H1 (cell line): ENCODE measurements around the gene CIB4. TPM values are rescaled to one million over a fixed set of nuclear protein-coding genes. Genes with fewer than 3 reads are reported as not detected.

Experiments used
- CTCF ChIA-PET: fragments of 300-600 bp; sonication (Branson Sonifier 250); formaldehyde crosslinking; loops from one replicate; lab custom pipeline; 2021; ENCODE audit not compliant: partially characterized antibody; lab: Charles Lee
- POLR2A ChIA-PET: fragments of 300-600 bp; sonication (Branson Sonifier 250); formaldehyde crosslinking; loops from one replicate; lab custom pipeline; 2021; ENCODE audit warnings: inconsistent platforms; ENCODE audit not compliant: partially characterized antibody; lab: Charles Lee
- DNase-seq, 2 experiments: peaks; one replicate each; pipeline versions ENCODE4 v3.0.0 to v3.0.0-alpha.2; 2010 to 2022; ENCODE audit warnings: low spot score in 2 of 2, low read depth in 1 of 2, mixed read lengths in 1 of 2
- FAIRE-seq: peaks from 2 replicates; lab custom pipeline; 2011; peaks lifted over from hg19 to GRCh38; lab: Jason Lieb, UNC
- H2AFZ ChIP-seq: 2 replicates; pipeline ENCODE4 v1.8.1; 2012; ENCODE audit warnings: low read length, inconsistent platforms
- H2AK5ac ChIP-seq: 2 replicates; pipeline ENCODE4 v1.6.1; 2013; ENCODE audit warnings: low read depth, low read length
- H2BK120ac ChIP-seq: replicated peaks from 2 replicates; pipeline ENCODE3; 2013; ENCODE audit warnings: low read depth, low read length, inconsistent platforms
- H2BK12ac ChIP-seq: 2 replicates; pipeline ENCODE4 v1.6.1; 2013; ENCODE audit warnings: low read depth, low read length
- H2BK15ac ChIP-seq: 2 replicates; pipeline ENCODE4 v1.6.1; 2013; ENCODE audit warnings: low read length
- H2BK20ac ChIP-seq: 2 replicates; pipeline ENCODE4 v1.6.1; 2013; ENCODE audit warnings: low read length
- H2BK5ac ChIP-seq: 2 replicates; pipeline ENCODE4 v1.6.1; 2013; ENCODE audit warnings: low read depth, low read length
- H3K14ac ChIP-seq: 2 replicates; pipeline ENCODE4 v1.6.1; 2013; ENCODE audit warnings: inconsistent platforms; ENCODE audit not compliant: insufficient read length
- H3K18ac ChIP-seq: 2 replicates; pipeline ENCODE4 v1.6.1; 2013; ENCODE audit warnings: low read length; ENCODE audit errors: extremely low read depth
- H3K23ac ChIP-seq: 2 replicates; pipeline ENCODE4 v1.6.1; 2013; ENCODE audit warnings: inconsistent platforms; ENCODE audit not compliant: insufficient read length
- H3K23me2 ChIP-seq: 2 replicates; pipeline ENCODE4 v1.6.1; 2013; ENCODE audit warnings: low read depth, low read length
- H3K27ac ChIP-seq: 2 replicates; pipeline ENCODE4 v1.6.1; 2011; ENCODE audit warnings: low read depth, low read length, inconsistent platforms
- H3K27me3 ChIP-seq, 4 experiments: replicated peaks in 1 of 4; 1 replicate in 1 of 4; 2 replicates in 3 of 4; pipeline versions ENCODE4 v1.6.1 to v1.8.1; 2011 to 2013; ENCODE audit warnings: low read length in 3 of 4, mild to moderate bottlenecking in 3 of 4, inconsistent platforms in 2 of 4, mixed read lengths in 2 of 4, moderate library complexity in 1 of 4; ENCODE audit not compliant: control insufficient read depth in 3 of 4, insufficient read depth in 3 of 4; ENCODE audit errors: extremely low read depth in 1 of 4
- H3K36me3 ChIP-seq, 4 experiments: 2 replicates each; pipeline versions ENCODE4 v1.6.1 to v1.8.1; 2011 to 2013; ENCODE audit warnings: mild to moderate bottlenecking in 4 of 4, low read length in 3 of 4, moderate library complexity in 2 of 4, control low read depth in 1 of 4, inconsistent platforms in 1 of 4; ENCODE audit not compliant: insufficient read depth in 4 of 4, control insufficient read depth in 2 of 4
- H3K4ac ChIP-seq: replicated peaks from 2 replicates; pipeline ENCODE3; 2013; ENCODE audit warnings: low read length, low read depth, mixed read lengths, inconsistent platforms; ENCODE audit not compliant: insufficient read length
- H3K4me1 ChIP-seq, 4 experiments: replicated peaks in 1 of 4; 1 replicate in 1 of 4; 2 replicates in 3 of 4; pipeline versions ENCODE4 v1.6.1 to v1.8.1; 2011 to 2013; ENCODE audit warnings: low read length in 3 of 4, inconsistent platforms in 2 of 4, mixed read lengths in 1 of 4; ENCODE audit not compliant: insufficient read depth in 4 of 4, control insufficient read depth in 3 of 4
- H3K4me2 ChIP-seq, 2 experiments: 2 replicates each; pipeline versions ENCODE4 v1.6.1 to v1.8.1; 2011 to 2013; ENCODE audit warnings: low read depth in 2 of 2, low read length in 2 of 2, control low read depth in 1 of 2, inconsistent platforms in 1 of 2, mild to moderate bottlenecking in 1 of 2; ENCODE audit not compliant: insufficient read depth in 1 of 2
- H3K4me3 ChIP-seq, 4 experiments: fragments of 200-600, 300-600 bp in 1 of 4; sonication (generic), shearing (Covaris generic), sonication (Bioruptor Twin) in 1 of 4; 2 replicates each; pipeline versions ENCODE4 v1.5.1 to v1.8.1; 2011 to 2016; ENCODE audit warnings: low read length in 4 of 4, low read depth in 3 of 4, control low read depth in 2 of 4, inconsistent platforms in 2 of 4, mild to moderate bottlenecking in 2 of 4, mixed read lengths in 1 of 4, moderate library complexity in 1 of 4; ENCODE audit not compliant: insufficient read depth in 2 of 4; ENCODE audit errors: extremely low read depth in 1 of 4
- H3K56ac ChIP-seq: replicated peaks from 2 replicates; pipeline ENCODE3; 2013; ENCODE audit warnings: low read depth, mild to moderate bottlenecking, mixed read lengths, low read length, inconsistent platforms; ENCODE audit not compliant: insufficient read length
- H3K79me1 ChIP-seq: 2 replicates; pipeline ENCODE4 v1.6.1; 2013; ENCODE audit warnings: low read depth, low read length, control low read depth
- H3K79me2 ChIP-seq, 2 experiments: 2 replicates each; pipeline versions ENCODE4 v1.6.1 to v1.8.1; 2012 to 2013; ENCODE audit warnings: low read length in 2 of 2, mild to moderate bottlenecking in 2 of 2, inconsistent platforms in 1 of 2; ENCODE audit not compliant: insufficient read depth in 2 of 2, control insufficient read depth in 1 of 2
- H3K9ac ChIP-seq, 4 experiments: replicated peaks in 1 of 4; 1 replicate in 1 of 4; 2 replicates in 3 of 4; pipeline versions ENCODE4 v1.6.1 to v1.8.1; 2011 to 2013; ENCODE audit warnings: low read depth in 3 of 4, low read length in 3 of 4, control low read depth in 2 of 4, mild to moderate bottlenecking in 2 of 4, moderate library complexity in 2 of 4, inconsistent platforms in 1 of 4; ENCODE audit errors: extremely low read depth in 1 of 4
- H3K9me3 ChIP-seq, 2 experiments: 2 replicates each; pipeline versions ENCODE4 v1.6.1 to v1.8.1; 2012 to 2013; ENCODE audit warnings: mild to moderate bottlenecking in 2 of 2, moderate library complexity in 2 of 2, control low read depth in 1 of 2, inconsistent platforms in 1 of 2, low read depth in 1 of 2, low read length in 1 of 2, mixed read lengths in 1 of 2; ENCODE audit not compliant: insufficient read depth in 2 of 2
- H4K20me1 ChIP-seq, 2 experiments: replicated peaks in 1 of 2; 2 replicates each; pipeline versions ENCODE3 to v1.8.1; 2011 to 2013; ENCODE audit warnings: inconsistent platforms in 2 of 2, low read length in 2 of 2, mild to moderate bottlenecking in 1 of 2; ENCODE audit not compliant: insufficient read depth in 2 of 2, control insufficient read depth in 1 of 2
- H4K5ac ChIP-seq: 2 replicates; pipeline ENCODE4 v1.6.1; 2013; ENCODE audit warnings: low read length, low read depth, mixed read lengths, inconsistent platforms; ENCODE audit not compliant: insufficient read length
- H4K8ac ChIP-seq: 2 replicates; pipeline ENCODE4 v1.8.0; 2013; ENCODE audit warnings: mild to moderate bottlenecking, moderate library complexity, low read length, inconsistent platforms; ENCODE audit not compliant: insufficient read depth; ENCODE audit errors: extremely low read depth
- H4K91ac ChIP-seq: replicated peaks from 2 replicates; pipeline ENCODE3; 2013; ENCODE audit warnings: low read length, mixed read lengths, inconsistent platforms; ENCODE audit not compliant: insufficient read length
- ATF3 ChIP-seq: IDR thresholded peaks from 2 replicates; pipeline ENCODE4 v1.6.1; 2011; ENCODE audit warnings: low read depth, mild to moderate bottlenecking, low read length; ENCODE audit not compliant: insufficient read depth
- CBX5 ChIP-seq: fragments of 300-800, 300-1000 bp; sonication (generic); IDR thresholded peaks from 2 replicates; pipeline ENCODE4 v1.7.1; 2016; ENCODE audit warnings: antibody characterized with exemption, low read length, low read depth
- CHD1 ChIP-seq: IDR thresholded peaks from 2 replicates; pipeline ENCODE4 v1.6.1; 2012; ENCODE audit warnings: low read depth, low read length, improper control_type of control experiment
- CTCF ChIP-seq, 3 experiments: IDR thresholded peaks; 1 replicate in 2 of 3; 2 replicates in 1 of 3; pipeline versions ENCODE4 v1.5.1 to v1.6.1; 2011; ENCODE audit warnings: low read length in 3 of 3, mild to moderate bottlenecking in 3 of 3, inconsistent platforms in 2 of 3, low read depth in 1 of 3, moderate library complexity in 1 of 3; ENCODE audit not compliant: insufficient read depth in 1 of 3; ENCODE audit errors: control extremely low read depth in 1 of 3
- FOSL1 ChIP-seq: IDR thresholded peaks from 2 replicates; pipeline ENCODE4 v1.6.1; 2011; ENCODE audit warnings: mild to moderate bottlenecking, low read depth, low read length, moderate library complexity; ENCODE audit not compliant: insufficient read depth
- GABPA ChIP-seq: IDR thresholded peaks from 2 replicates; pipeline ENCODE4 v1.6.1; 2011; ENCODE audit warnings: mild to moderate bottlenecking, low read length, moderate library complexity, borderline replicate concordance; ENCODE audit not compliant: insufficient read depth
- JUN ChIP-seq: IDR thresholded peaks from 2 replicates; pipeline ENCODE4 v1.6.1; 2011; ENCODE audit warnings: low read depth, mild to moderate bottlenecking, improper control_type of control experiment, low read length
- USF2 ChIP-seq: IDR thresholded peaks from 2 replicates; pipeline ENCODE4 v1.6.1; 2011; ENCODE audit warnings: low read length, improper control_type of control experiment
- WGBS, 2 experiments: shearing (Covaris generic) in 1 of 2; methylation state at CpG; one replicate each; pipeline versions ENCODE4 v1.1.6 to v1.1.7; 2013 to 2015; ENCODE audit warnings: low lambda C conversion rate in 2 of 2, mixed read lengths in 2 of 2, inconsistent platforms in 1 of 2, low coverage in 1 of 2, missing lambda C conversion rate in 1 of 2; ENCODE audit not compliant: insufficient replicate concordance in 2 of 2, insufficient coverage in 1 of 2, insufficient read length in 1 of 2; ENCODE audit errors: extremely low coverage in 1 of 2, missing lambda C conversion rate in 1 of 2; 5-methylcytosine and 5-hydroxymethylcytosine counted together
- polyA plus RNA-seq, 7 experiments: library from polyadenylated mRNA; depleted of rRNA in 3 of 7; stranded (reverse) in 5 of 7; unstranded in 2 of 7; fragments of >200 nt in 5 of 7; fragments of 200-250 nt in 2 of 7; gene quantifications; 1 replicate in 5 of 7; 2 replicates in 1 of 7; 4 replicates in 1 of 7; pipeline versions ENCODE4 v1.2.1 to v1.2.3, GENCODE V29; 2011 to 2013; ENCODE audit warnings: missing spikeins in 2 of 7, mixed read lengths in 2 of 7
- total RNA-seq: library from RNA; stranded (reverse); fragmentation: NEBNext Ultra II Directional; extraction: Animal tissue kit (Norgen Biotek cat#: 25700); gene quantifications from 2 replicates; pipeline ENCODE4 v1.2.1, GENCODE V29; 2021

Gene CIB4
- total and polyA plus RNA-seq, 2 of the 8 experiments (the other 6 are each of a cell fraction or from before 2014, with no cell fraction given), result not detected

GRCh38 chr2:26658691-26659346 is 17.7 kb upstream of the CIB4 start:
- Histone ChIP-seq H3K4me1 (peaks cover 2 to 9% (median 5%) of the 10 kb centered on the region in 4 experiments; a peak in 5 of 7 replicates), H3K79me2 (no peaks in the 10 kb centered on the region), H3K79me1 (no peaks in the 10 kb centered on the region), H3K27ac (no peak overlapping the region), H3K23ac (no peak overlapping the region), H4K8ac (no peak overlapping the region), H2BK5ac (no peak overlapping the region), H2AFZ (no peak overlapping the region), H3K9me3 (peaks cover 0 to 8% of the 10 kb centered on the region in 2 experiments; a peak in 1 of 4 replicates), H4K20me1 (no peaks in the 10 kb centered on the region), H4K91ac (no peak overlapping the region), H3K23me2 (no peaks in the 10 kb centered on the region), H2BK15ac (no peak overlapping the region), H3K27me3 (no peaks in the 10 kb centered on the region; a peak in 1 of 7 replicates), H3K4ac (no peak overlapping the region), H2BK20ac (no peak overlapping the region), H2BK120ac (no peak overlapping the region), H2BK12ac (no peak overlapping the region), H3K9ac (no peak overlapping the region), H3K4me2 (no peak overlapping the region), H3K14ac (no peak overlapping the region), H3K56ac (no peak overlapping the region), H3K18ac (no peak overlapping the region), H2AK5ac (no peak overlapping the region), H3K36me3 (no peaks in the 10 kb centered on the region), H4K5ac (no peak overlapping the region), H3K4me3 (no peak overlapping the region)
- ChIA-PET POLR2A (no interaction called here), CTCF (interaction anchor here (0.6 to 1.2 kb wide), 2 partner anchors 53 to 59 kb away, joined by 3 to 4 read pairs; no protein-coding TSS in a partner anchor)
- 92% methylated on average over 6 of the region's 6 CpGs; no CpG with 5 or more reads in 1 of the 2 experiments for WGBS, 2 experiments
- DNase-seq (no peak), FAIRE-seq (no peak)
- no peak for TF ChIP-seq FOSL1
- TF ChIP-seq USF2, result no peak
- no peak for TF ChIP-seq CHD1
- TF ChIP-seq GABPA, result no peak
- no peak for TF ChIP-seq CBX5
- no peak for TF ChIP-seq JUN
- no peak for TF ChIP-seq CTCF (IDR thresholded peaks at IDR 0.05; ENCODE audit: control extremely low read depth in 1 of 3, insufficient read depth in 1 of 3, low read depth in 1 of 3, low read length in 3 of 3)
- no peak for TF ChIP-seq ATF3
